ENCODE data around the gene CADM2. TPM values are rescaled to one million over a fixed set of nuclear protein-coding genes. Genes with fewer than 3 reads are reported as not detected.

CADM2 gene
- total RNA-seq, 1 experiment from 2014 or later = 10.9 TPM

DNA sequence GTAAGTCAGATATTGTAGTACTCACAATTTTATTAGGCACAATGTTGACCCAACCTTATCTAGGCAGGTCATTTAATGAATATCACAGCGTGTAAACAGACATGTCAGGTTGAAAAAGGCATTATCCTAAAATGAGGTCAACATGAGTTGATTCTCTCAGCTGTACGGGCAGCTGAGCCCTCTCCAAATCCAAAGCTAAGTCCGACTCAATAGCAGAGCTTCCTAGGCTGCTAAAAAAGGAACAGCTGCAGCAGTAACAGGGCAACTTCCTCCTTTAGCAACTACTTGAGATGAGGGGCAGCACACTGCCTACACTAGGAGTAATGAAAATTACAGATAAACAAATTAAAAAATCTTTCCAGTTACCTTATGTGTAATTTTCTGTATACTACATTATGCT is 189.2 kb downstream of the CADM2 start:
- H4K5ac ChIP-seq (ENCODE audit: insufficient read length, low read depth, low read length) = no peak overlapping the region
- no peak overlapping the region for H4K8ac ChIP-seq (replicated peaks; ENCODE audit: insufficient read length, low read depth, low read length)
- Mint-ChIP-seq H3K4me3 (no peak overlapping the region), H3K36me3 (ENCODE audit: insufficient read depth in 1 of 3, low read depth in 3 of 3) (peaks cover 10 to 26% (median 17%) of the 10 kb centered on the region in 3 experiments), H3K27ac (no peak overlapping the region), H3K27me3 (ENCODE audit: low read depth) (no peaks in the 10 kb centered on the region), H3K4me1 (no peaks in the 10 kb centered on the region), H3K9me3 (peaks cover 17 to 19% of the 10 kb centered on the region in 2 experiments)
- H3K18ac ChIP-seq (ENCODE audit: insufficient read length, low read depth, low read length) = no peak overlapping the region
- H2AFZ ChIP-seq (ENCODE audit: low read length) = no peak overlapping the region
- no peaks in the 10 kb centered on the region for H3K4me1 ChIP-seq (ENCODE audit: insufficient read depth, low read length)
- H4K20me1 ChIP-seq (ENCODE audit: control insufficient read depth, insufficient read depth, insufficient read length) = no peaks in the 10 kb centered on the region
- H3K9ac ChIP-seq (ENCODE audit: extremely low read depth, insufficient read length, low read length) = no peak overlapping the region
- no peak overlapping the region for H3K4me2 ChIP-seq (ENCODE audit: insufficient read depth, insufficient read length, low read length)
- no peaks in the 10 kb centered on the region for H3K23me2 ChIP-seq (ENCODE audit: insufficient read length, low read depth, low read length, poor library complexity, severe bottlenecking)
- no peak for DNase-seq
- no peak overlapping the region for H3K23ac ChIP-seq (ENCODE audit: insufficient read length, low read depth, low read length)
- H3K9me3 ChIP-seq (ENCODE audit: control insufficient read depth, low read depth, low read length) = no peaks in the 10 kb centered on the region
- H3K79me1 ChIP-seq (ENCODE audit: insufficient read depth, low read depth, low read length, poor library complexity, severe bottlenecking) = no peaks in the 10 kb centered on the region
- no peaks in the 10 kb centered on the region for H3K27me3 ChIP-seq (ENCODE audit: insufficient read depth, low read length)
- no peak overlapping the region for H2BK5ac ChIP-seq (ENCODE audit: insufficient read length, low read length)
- no peak overlapping the region for H2BK20ac ChIP-seq (ENCODE audit: low read depth, low read length, poor library complexity, severe bottlenecking)
- H2BK120ac ChIP-seq (ENCODE audit: low read depth, low read length, poor library complexity, severe bottlenecking) = no peak overlapping the region
- TF ChIP-seq CTCF (conservative IDR thresholded peaks at IDR 0.05) = no peak
- H3K27ac ChIP-seq (ENCODE audit: insufficient read length, low read depth, low read length) = no peak overlapping the region
- H3T11ph ChIP-seq (ENCODE audit: low read length) = no peak overlapping the region
- H2BK15ac ChIP-seq (ENCODE audit: low read depth, low read length) = no peak overlapping the region
- no peak overlapping the region for H2BK12ac ChIP-seq (ENCODE audit: insufficient read length, low read depth, low read length)
- no peak overlapping the region for H2AK5ac ChIP-seq (ENCODE audit: insufficient read length, low read length)
- H3K79me2 ChIP-seq (ENCODE audit: insufficient read depth, low read length) = no peaks in the 10 kb centered on the region
- no peak overlapping the region for H3K4ac ChIP-seq (ENCODE audit: low read depth, low read length)
- H3K14ac ChIP-seq (ENCODE audit: insufficient read depth, low read length) = no peak overlapping the region
- H4K91ac ChIP-seq (ENCODE audit: insufficient read length, low read depth, low read length) = no peak overlapping the region
- no peak overlapping the region for H3K56ac ChIP-seq (ENCODE audit: insufficient read length, low read depth, low read length)
- no CpG with 5 or more reads among the region's 3 CpGs for WGBS (ENCODE audit: extremely low coverage, insufficient read length, low lambda C conversion rate)

Data from H9 (cell line).